ENCODE data around the gene CAPN3.

The CAPN3 gene

DNA sequence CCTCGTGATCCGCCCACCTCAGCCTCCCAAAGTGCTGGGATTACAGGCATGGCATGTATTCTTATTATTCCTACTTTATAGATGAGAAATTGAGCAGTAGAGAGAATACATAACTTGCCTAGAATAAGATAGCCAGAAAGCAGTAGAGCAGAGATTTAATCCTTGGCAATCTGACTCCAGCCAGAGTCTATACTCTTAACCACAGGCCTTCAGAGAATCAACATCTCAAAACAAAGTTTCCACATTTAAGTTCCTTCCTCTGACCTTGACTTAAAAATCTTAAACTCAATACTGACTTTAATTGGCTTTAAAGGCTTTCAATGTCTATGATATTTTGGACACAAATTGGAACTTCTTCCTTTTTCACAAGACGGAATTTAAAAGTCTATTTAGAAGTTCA, 94.5 kb downstream of the CAPN3 start:
- DNase-seq (ENCODE audit: low read depth, low spot score): no peak

DNA sequence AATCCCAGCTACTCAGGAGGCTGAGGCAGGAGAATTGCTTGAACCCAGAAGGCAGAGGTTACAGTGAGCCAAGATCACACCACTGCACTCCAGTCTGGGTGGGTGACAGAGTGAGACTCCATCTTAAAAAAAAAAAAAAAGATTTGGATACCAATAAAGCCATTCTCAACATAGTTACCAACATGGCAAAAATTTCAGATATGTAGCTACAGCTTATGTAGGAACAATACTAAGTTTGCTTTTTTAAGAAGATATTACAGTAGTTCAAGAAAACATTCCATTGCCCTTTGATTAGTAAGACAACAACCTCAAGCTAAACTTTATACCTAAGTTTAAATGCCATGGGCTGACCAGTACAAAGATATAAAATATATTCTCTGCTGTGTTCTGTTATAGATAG, 97.2 kb downstream of the CAPN3 start:
- DNase-seq (ENCODE audit: low read depth, low spot score): no peak

GRCh38 chr15:42456971-42457370, 97.7 kb downstream of the CAPN3 start:
- DNase-seq (ENCODE audit: low read depth, low spot score): no peak

GRCh38 chr15:42457445-42458442, 98.4 kb downstream of the CAPN3 start:
- DNase-seq (ENCODE audit: low read depth, low spot score): no peak

- DNase-seq (ENCODE audit: low read depth, low spot score): no peak
Measured at GRCh38 chr15:42461261-42461660, 102.0 kb downstream of the CAPN3 start.
